ENCODE data around the gene PTBP1. TPM values are rescaled to one million over a fixed set of nuclear protein-coding genes. Genes with fewer than 3 reads are reported as not detected.

PTBP1 gene
- total and polyA plus RNA-seq, 9 of the 15 experiments (the other 6 are each of a cell fraction or from before 2014, with no cell fraction given) = 14.0 to 759 (median 234) TPM

DNA sequence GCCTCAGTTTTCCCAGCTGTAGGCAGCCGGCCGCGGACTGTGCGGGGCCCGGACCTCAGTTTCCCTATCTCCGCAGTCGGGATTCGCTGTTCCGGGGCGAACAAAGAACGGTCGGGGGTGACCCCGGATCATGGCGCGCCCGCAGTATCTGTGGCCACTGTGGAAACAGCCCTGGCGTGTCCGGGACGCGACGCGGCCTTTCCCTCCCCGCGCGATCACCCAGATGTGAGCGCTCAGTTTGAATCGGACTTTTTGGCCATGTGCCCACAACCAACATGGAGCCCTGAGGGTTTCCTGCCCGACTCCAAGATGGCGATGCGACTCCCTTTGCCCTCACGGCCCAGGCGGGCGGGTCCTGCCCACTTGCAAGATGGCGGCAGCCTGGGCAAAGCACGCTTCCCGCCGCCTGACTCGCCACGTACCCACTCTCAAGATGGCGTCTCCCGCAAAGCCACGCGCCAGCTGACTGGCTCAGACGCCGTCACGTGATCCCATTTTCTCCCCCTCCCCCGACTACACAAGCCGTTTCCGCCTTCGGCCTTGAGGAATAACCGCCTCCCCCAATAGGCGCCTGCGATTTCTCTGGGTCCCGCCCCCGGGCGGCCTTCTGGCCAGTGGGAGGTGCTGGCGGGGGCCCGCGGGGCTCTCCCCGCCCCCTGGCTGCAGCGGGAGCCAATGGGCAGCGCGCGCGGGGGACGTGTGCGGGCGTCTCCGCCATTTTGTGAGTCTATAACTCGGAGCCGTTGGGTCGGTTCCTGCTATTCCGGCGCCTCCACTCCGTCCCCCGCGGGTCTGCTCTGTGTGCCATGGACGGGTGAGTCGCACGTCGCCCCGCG lies at the start of gene PTBP1 (continued):
- TF ChIP-seq, protein P1, sequence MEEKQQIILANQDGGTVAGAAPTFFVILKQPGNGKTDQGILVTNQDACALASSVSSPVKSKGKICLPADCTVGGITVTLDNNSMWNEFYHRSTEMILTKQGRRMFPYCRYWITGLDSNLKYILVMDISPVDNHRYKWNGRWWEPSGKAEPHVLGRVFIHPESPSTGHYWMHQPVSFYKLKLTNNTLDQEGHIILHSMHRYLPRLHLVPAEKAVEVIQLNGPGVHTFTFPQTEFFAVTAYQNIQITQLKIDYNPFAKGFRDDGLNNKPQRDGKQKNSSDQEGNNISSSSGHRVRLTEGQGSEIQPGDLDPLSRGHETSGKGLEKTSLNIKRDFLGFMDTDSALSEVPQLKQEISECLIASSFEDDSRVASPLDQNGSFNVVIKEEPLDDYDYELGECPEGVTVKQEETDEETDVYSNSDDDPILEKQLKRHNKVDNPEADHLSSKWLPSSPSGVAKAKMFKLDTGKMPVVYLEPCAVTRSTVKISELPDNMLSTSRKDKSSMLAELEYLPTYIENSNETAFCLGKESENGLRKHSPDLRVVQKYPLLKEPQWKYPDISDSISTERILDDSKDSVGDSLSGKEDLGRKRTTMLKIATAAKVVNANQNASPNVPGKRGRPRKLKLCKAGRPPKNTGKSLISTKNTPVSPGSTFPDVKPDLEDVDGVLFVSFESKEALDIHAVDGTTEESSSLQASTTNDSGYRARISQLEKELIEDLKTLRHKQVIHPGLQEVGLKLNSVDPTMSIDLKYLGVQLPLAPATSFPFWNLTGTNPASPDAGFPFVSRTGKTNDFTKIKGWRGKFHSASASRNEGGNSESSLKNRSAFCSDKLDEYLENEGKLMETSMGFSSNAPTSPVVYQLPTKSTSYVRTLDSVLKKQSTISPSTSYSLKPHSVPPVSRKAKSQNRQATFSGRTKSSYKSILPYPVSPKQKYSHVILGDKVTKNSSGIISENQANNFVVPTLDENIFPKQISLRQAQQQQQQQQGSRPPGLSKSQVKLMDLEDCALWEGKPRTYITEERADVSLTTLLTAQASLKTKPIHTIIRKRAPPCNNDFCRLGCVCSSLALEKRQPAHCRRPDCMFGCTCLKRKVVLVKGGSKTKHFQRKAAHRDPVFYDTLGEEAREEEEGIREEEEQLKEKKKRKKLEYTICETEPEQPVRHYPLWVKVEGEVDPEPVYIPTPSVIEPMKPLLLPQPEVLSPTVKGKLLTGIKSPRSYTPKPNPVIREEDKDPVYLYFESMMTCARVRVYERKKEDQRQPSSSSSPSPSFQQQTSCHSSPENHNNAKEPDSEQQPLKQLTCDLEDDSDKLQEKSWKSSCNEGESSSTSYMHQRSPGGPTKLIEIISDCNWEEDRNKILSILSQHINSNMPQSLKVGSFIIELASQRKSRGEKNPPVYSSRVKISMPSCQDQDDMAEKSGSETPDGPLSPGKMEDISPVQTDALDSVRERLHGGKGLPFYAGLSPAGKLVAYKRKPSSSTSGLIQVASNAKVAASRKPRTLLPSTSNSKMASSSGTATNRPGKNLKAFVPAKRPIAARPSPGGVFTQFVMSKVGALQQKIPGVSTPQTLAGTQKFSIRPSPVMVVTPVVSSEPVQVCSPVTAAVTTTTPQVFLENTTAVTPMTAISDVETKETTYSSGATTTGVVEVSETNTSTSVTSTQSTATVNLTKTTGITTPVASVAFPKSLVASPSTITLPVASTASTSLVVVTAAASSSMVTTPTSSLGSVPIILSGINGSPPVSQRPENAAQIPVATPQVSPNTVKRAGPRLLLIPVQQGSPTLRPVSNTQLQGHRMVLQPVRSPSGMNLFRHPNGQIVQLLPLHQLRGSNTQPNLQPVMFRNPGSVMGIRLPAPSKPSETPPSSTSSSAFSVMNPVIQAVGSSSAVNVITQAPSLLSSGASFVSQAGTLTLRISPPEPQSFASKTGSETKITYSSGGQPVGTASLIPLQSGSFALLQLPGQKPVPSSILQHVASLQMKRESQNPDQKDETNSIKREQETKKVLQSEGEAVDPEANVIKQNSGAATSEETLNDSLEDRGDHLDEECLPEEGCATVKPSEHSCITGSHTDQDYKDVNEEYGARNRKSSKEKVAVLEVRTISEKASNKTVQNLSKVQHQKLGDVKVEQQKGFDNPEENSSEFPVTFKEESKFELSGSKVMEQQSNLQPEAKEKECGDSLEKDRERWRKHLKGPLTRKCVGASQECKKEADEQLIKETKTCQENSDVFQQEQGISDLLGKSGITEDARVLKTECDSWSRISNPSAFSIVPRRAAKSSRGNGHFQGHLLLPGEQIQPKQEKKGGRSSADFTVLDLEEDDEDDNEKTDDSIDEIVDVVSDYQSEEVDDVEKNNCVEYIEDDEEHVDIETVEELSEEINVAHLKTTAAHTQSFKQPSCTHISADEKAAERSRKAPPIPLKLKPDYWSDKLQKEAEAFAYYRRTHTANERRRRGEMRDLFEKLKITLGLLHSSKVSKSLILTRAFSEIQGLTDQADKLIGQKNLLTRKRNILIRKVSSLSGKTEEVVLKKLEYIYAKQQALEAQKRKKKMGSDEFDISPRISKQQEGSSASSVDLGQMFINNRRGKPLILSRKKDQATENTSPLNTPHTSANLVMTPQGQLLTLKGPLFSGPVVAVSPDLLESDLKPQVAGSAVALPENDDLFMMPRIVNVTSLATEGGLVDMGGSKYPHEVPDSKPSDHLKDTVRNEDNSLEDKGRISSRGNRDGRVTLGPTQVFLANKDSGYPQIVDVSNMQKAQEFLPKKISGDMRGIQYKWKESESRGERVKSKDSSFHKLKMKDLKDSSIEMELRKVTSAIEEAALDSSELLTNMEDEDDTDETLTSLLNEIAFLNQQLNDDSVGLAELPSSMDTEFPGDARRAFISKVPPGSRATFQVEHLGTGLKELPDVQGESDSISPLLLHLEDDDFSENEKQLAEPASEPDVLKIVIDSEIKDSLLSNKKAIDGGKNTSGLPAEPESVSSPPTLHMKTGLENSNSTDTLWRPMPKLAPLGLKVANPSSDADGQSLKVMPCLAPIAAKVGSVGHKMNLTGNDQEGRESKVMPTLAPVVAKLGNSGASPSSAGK (IDR thresholded peaks at IDR 0.05) = peak; percentile 75
- TF ChIP-seq, protein P2, sequence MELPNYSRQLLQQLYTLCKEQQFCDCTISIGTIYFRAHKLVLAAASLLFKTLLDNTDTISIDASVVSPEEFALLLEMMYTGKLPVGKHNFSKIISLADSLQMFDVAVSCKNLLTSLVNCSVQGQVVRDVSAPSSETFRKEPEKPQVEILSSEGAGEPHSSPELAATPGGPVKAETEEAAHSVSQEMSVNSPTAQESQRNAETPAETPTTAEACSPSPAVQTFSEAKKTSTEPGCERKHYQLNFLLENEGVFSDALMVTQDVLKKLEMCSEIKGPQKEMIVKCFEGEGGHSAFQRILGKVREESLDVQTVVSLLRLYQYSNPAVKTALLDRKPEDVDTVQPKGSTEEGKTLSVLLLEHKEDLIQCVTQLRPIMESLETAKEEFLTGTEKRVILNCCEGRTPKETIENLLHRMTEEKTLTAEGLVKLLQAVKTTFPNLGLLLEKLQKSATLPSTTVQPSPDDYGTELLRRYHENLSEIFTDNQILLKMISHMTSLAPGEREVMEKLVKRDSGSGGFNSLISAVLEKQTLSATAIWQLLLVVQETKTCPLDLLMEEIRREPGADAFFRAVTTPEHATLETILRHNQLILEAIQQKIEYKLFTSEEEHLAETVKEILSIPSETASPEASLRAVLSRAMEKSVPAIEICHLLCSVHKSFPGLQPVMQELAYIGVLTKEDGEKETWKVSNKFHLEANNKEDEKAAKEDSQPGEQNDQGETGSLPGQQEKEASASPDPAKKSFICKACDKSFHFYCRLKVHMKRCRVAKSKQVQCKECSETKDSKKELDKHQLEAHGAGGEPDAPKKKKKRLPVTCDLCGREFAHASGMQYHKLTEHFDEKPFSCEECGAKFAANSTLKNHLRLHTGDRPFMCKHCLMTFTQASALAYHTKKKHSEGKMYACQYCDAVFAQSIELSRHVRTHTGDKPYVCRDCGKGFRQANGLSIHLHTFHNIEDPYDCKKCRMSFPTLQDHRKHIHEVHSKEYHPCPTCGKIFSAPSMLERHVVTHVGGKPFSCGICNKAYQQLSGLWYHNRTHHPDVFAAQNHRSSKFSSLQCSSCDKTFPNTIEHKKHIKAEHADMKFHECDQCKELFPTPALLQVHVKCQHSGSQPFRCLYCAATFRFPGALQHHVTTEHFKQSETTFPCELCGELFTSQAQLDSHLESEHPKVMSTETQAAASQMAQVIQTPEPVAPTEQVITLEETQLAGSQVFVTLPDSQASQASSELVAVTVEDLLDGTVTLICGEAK (IDR thresholded peaks at IDR 0.05) = peak; percentile 86
- TF ChIP-seq, protein P2 (CRISPR knock-in tag; IDR thresholded peaks at IDR 0.05) = no peak
- peak; percentile 85 for TF ChIP-seq ZSCAN32 (CRISPR knock-in tag; IDR thresholded peaks at IDR 0.05)

All from K562 (cell line).